Neural cell (in vitro differentiated cells): ENCODE results near the gene AMT. TPM values are rescaled to one million over a fixed set of nuclear protein-coding genes. Genes with fewer than 3 reads are reported as not detected.

Experiments used
- H2AFZ ChIP-seq: fragments of 200-600, 300-800 bp; sonication (generic), shearing (Covaris generic); 2 replicates; pipeline ENCODE4 v1.6.0; 2014; ENCODE audit warnings: low read depth, mild to moderate bottlenecking, antibody characterized with exemption, low read length, moderate library complexity
- H3F3A ChIP-seq: fragments of 200-600 bp; shearing (Covaris generic); 2 replicates; pipeline ENCODE4 v1.6.1; 2016; ENCODE audit warnings: mild to moderate bottlenecking, moderate library complexity, mixed read lengths, antibody characterized with exemption, low read length; ENCODE audit not compliant: insufficient read depth, poor library complexity, severe bottlenecking
- H3K27ac ChIP-seq: fragments of 200-600, 300-800 bp; sonication (generic), shearing (Covaris generic); 2 replicates; pipeline ENCODE4 v1.5.1; 2014; ENCODE audit warnings: mild to moderate bottlenecking, low read length, moderate library complexity
- H3K27me3 ChIP-seq: fragments of 300-800, 200-600 bp; sonication (generic), shearing (Covaris generic); 2 replicates; pipeline ENCODE4 v1.6.0; 2014; ENCODE audit warnings: mild to moderate bottlenecking, low read depth, low read length, moderate library complexity; ENCODE audit not compliant: insufficient read depth
- H3K36me3 ChIP-seq: fragments of 300-800, 200-600 bp; sonication (generic), shearing (Covaris generic); 2 replicates; pipeline ENCODE4 v1.5.1; 2014; ENCODE audit warnings: mild to moderate bottlenecking, antibody characterized with exemption, low read length, moderate library complexity; ENCODE audit not compliant: insufficient read depth
- H3K4me2 ChIP-seq: fragments of 300-800, 200-600 bp; sonication (generic), shearing (Covaris generic); 2 replicates; pipeline ENCODE4 v1.6.0; 2014; ENCODE audit warnings: mild to moderate bottlenecking, low read length
- H3K4me3 ChIP-seq: fragments of 300-800, 200-600 bp; sonication (generic), shearing (Covaris generic); 2 replicates; pipeline ENCODE4 v1.5.1; 2014; ENCODE audit warnings: mild to moderate bottlenecking, low read length, moderate library complexity
- H3K79me2 ChIP-seq: fragments of 200-600 bp; shearing (Covaris generic); replicated peaks from 2 replicates; pipeline ENCODE4 v1.6.0; 2014; ENCODE audit warnings: mild to moderate bottlenecking, low read length, moderate library complexity; ENCODE audit not compliant: insufficient read depth
- H3K9ac ChIP-seq: fragments of 300-800, 200-600 bp; sonication (generic), shearing (Covaris generic); 2 replicates; pipeline ENCODE4 v1.6.1; 2016; ENCODE audit warnings: mild to moderate bottlenecking, low read length, mixed read lengths
- H3K9me2 ChIP-seq: fragments of 200-600 bp; shearing (Covaris generic); 2 replicates; pipeline ENCODE4 v1.6.1; 2016; ENCODE audit warnings: mild to moderate bottlenecking, low read length, mixed read lengths; ENCODE audit not compliant: insufficient read depth
- H3K9me3 ChIP-seq: fragments of 200-600, 300-800 bp; sonication (generic), shearing (Covaris generic); 2 replicates; pipeline ENCODE4 v1.6.1; 2016; ENCODE audit warnings: mild to moderate bottlenecking, mixed run types, low read length, moderate library complexity, mixed read lengths
- H4K20me1 ChIP-seq: fragments of 200-600 bp; shearing (Covaris generic); 2 replicates; pipeline ENCODE4 v1.6.1; 2016; ENCODE audit warnings: mild to moderate bottlenecking, mixed run types; ENCODE audit not compliant: insufficient read depth
- CTCF ChIP-seq: fragments of 450-650 bp; IDR thresholded peaks from 2 replicates; pipeline ENCODE4 v1.5.1; 2014; ENCODE audit warnings: antibody characterized with exemption, mild to moderate bottlenecking, moderate library complexity; ENCODE audit not compliant: poor library complexity, severe bottlenecking
- EP300 ChIP-seq: fragments of 450-650 bp; conservative IDR thresholded peaks from 2 replicates; pipeline ENCODE4 v1.6.1; 2014; ENCODE audit warnings: antibody characterized with exemption, mild to moderate bottlenecking, moderate library complexity; ENCODE audit not compliant: poor library complexity, severe bottlenecking
- EZH2 ChIP-seq: fragments of 200-600, 300-800 bp; shearing (Covaris generic), sonication (generic); IDR thresholded peaks from 2 replicates; pipeline ENCODE4 v1.6.1; 2014; ENCODE audit warnings: antibody characterized with exemption, low read length, borderline replicate concordance, mild to moderate bottlenecking; ENCODE audit not compliant: insufficient read depth, poor library complexity, severe bottlenecking
- MXI1 ChIP-seq: fragments of 450-650 bp; conservative IDR thresholded peaks from 2 replicates; pipeline ENCODE4 v1.6.1; 2014; ENCODE audit warnings: antibody characterized with exemption, mild to moderate bottlenecking; ENCODE audit not compliant: poor library complexity, severe bottlenecking
- POLR2AphosphoS5 ChIP-seq: IDR thresholded peaks from 2 replicates; pipeline ENCODE4 v1.6.1; 2012
- RAD21 ChIP-seq: fragments of 450-650 bp; conservative IDR thresholded peaks from 2 replicates; pipeline ENCODE4 v1.6.1; 2014; ENCODE audit warnings: antibody characterized with exemption, mild to moderate bottlenecking, moderate library complexity
- REST ChIP-seq: IDR thresholded peaks from 2 replicates; pipeline ENCODE4 v1.6.1; 2012; ENCODE audit warnings: borderline replicate concordance
- SMC3 ChIP-seq: fragments of 450-650 bp; conservative IDR thresholded peaks from 2 replicates; pipeline ENCODE4 v1.6.1; 2014; ENCODE audit warnings: antibody characterized with exemption, mild to moderate bottlenecking, moderate library complexity; ENCODE audit not compliant: poor library complexity
- TAF1 ChIP-seq: IDR thresholded peaks from 2 replicates; pipeline ENCODE4 v1.6.1; 2012; ENCODE audit warnings: low read depth
- polyA plus RNA-seq: library from polyadenylated mRNA; depleted of rRNA; stranded (reverse); fragments of >200 nt; gene quantifications from 2 replicates; pipeline ENCODE4 v1.2.3, GENCODE V29; 2014

The AMT gene
- polyA plus RNA-seq, 1 donor from 2014 or later, result 6.1 TPM

- Histone ChIP-seq H3K79me2 (no peaks in the 10 kb centered on the region), H3K27me3 (no peaks in the 10 kb centered on the region), H2AFZ (no peak overlapping the region), H3K4me3 (no peak overlapping the region), H3K4me2 (no peak overlapping the region), H3K36me3 (no peaks in the 10 kb centered on the region), H3F3A (no peaks in the 10 kb centered on the region), H3K9ac (no peak overlapping the region), H4K20me1 (no peaks in the 10 kb centered on the region), H3K9me2 (no peaks in the 10 kb centered on the region), H3K27ac (no peak overlapping the region), H3K9me3 (no peaks in the 10 kb centered on the region)
- TF ChIP-seq MXI1 (no peak), SMC3 (no peak), TAF1 (no peak), REST (no peak), RAD21 (no peak), EP300 (no peak), POLR2AphosphoS5 (no peak), CTCF (no peak), EZH2 (no peak)
Observed at GRCh38 chr3:49460956-49461355, 38.7 kb upstream of the AMT start.

GRCh38 chr3:49460188-49460890 lies 38.1 kb upstream of the AMT start:
- H3K27me3 ChIP-seq, result no peaks in the 10 kb centered on the region
- H3K4me3 ChIP-seq, result no peak overlapping the region
- no peak overlapping the region for H3K9ac ChIP-seq
- no peak for TF ChIP-seq EZH2
- TF ChIP-seq CTCF, result no peak
- no peak for TF ChIP-seq REST
- TF ChIP-seq TAF1, result no peak
- no peak for TF ChIP-seq SMC3
- no peak for TF ChIP-seq RAD21
- no peak for TF ChIP-seq POLR2AphosphoS5
- TF ChIP-seq EP300, result no peak
- no peak for TF ChIP-seq MXI1
- H3K36me3 ChIP-seq, result no peaks in the 10 kb centered on the region
- no peaks in the 10 kb centered on the region for H3K9me2 ChIP-seq
- H3K27ac ChIP-seq, result no peak overlapping the region
- no peak overlapping the region for H3K4me2 ChIP-seq
- no peaks in the 10 kb centered on the region for H3K79me2 ChIP-seq
- H3K9me3 ChIP-seq, result no peaks in the 10 kb centered on the region
- no peaks in the 10 kb centered on the region for H3F3A ChIP-seq
- no peaks in the 10 kb centered on the region for H4K20me1 ChIP-seq
- no peak overlapping the region for H2AFZ ChIP-seq
